IPS-20b (cell line): Measurements from ENCODE around the gene LRRC8B.
"Not testable (repeated sequence)": the region's sequence is repeated elsewhere in the genome, so short reads cannot be mapped to it uniquely, and the experiment has no call there.

Source experiments
- H3K27ac ChIP-seq: one replicate; pipeline ENCODE4 v1.5.1; 2013; ENCODE audit warnings: low read length
- H3K27me3 ChIP-seq: 2 replicates; pipeline ENCODE4 v1.6.1; 2013; ENCODE audit warnings: mild to moderate bottlenecking, low read length, inconsistent platforms; ENCODE audit not compliant: insufficient read depth
- H3K36me3 ChIP-seq: 2 replicates; pipeline ENCODE4 v1.6.1; 2013; ENCODE audit warnings: low read depth, mild to moderate bottlenecking, inconsistent platforms, low read length, moderate library complexity; ENCODE audit not compliant: insufficient read depth
- H3K4me1 ChIP-seq: 2 replicates; pipeline ENCODE4 v1.6.1; 2013; ENCODE audit warnings: mild to moderate bottlenecking, control low read depth, inconsistent platforms, low read length, moderate library complexity; ENCODE audit not compliant: insufficient read depth
- H3K4me3 ChIP-seq: 2 replicates; pipeline ENCODE4 v1.5.1; 2013; ENCODE audit warnings: mild to moderate bottlenecking, low read length, inconsistent platforms
- H3K9ac ChIP-seq: 2 replicates; pipeline ENCODE4 v1.6.1; 2013; ENCODE audit warnings: low read depth, mild to moderate bottlenecking, inconsistent platforms, low read length, moderate library complexity
- H3K9me3 ChIP-seq: 2 replicates; pipeline ENCODE4 v1.6.1; 2013; ENCODE audit warnings: mild to moderate bottlenecking, low read depth, low read length, inconsistent platforms; ENCODE audit not compliant: insufficient read depth

Gene LRRC8B

GRCh38 chr1:89615676-89616598, 91.3 kb downstream of the LRRC8B start:
- no peak overlapping the region for H3K4me3 ChIP-seq
- H3K9me3 ChIP-seq: peaks cover 11% of the 10 kb centered on the region; the same call in 1 of the 2 replicates
- H3K9ac ChIP-seq: no peak overlapping the region
- H3K36me3 ChIP-seq: peaks cover 5% of the 10 kb centered on the region; the same call in 1 of the 2 replicates
- H3K27ac ChIP-seq: no peak overlapping the region
- H3K4me1 ChIP-seq: no peaks in the 10 kb centered on the region
- H3K27me3 ChIP-seq: no peaks in the 10 kb centered on the region

- Histone ChIP-seq H3K36me3 (peaks cover 5% of the 10 kb centered on the region; the same call in 1 of the 2 replicates), H3K27me3 (no peaks in the 10 kb centered on the region), H3K4me1 (no peaks in the 10 kb centered on the region), H3K9ac (no peak overlapping the region), H3K27ac (no peak overlapping the region), H3K4me3 (no peak overlapping the region), H3K9me3 (peaks cover 11% of the 10 kb centered on the region; the same call in 1 of the 2 replicates)
Measured at GRCh38 chr1:89616844-89617627, 92.4 kb downstream of the LRRC8B start.

GRCh38 chr1:89620664-89621063, 96.0 kb downstream of the LRRC8B start:
- Histone ChIP-seq H3K27me3 (no peaks in the 10 kb centered on the region), H3K9ac (no peak overlapping the region), H3K4me3 (no peak overlapping the region), H3K36me3 (peaks cover 5% of the 10 kb centered on the region; the same call in 1 of the 2 replicates), H3K4me1 (no peaks in the 10 kb centered on the region), H3K9me3 (peaks cover 11% of the 10 kb centered on the region; the same call in 1 of the 2 replicates), H3K27ac (no peak overlapping the region)

GRCh38 chr1:89622895-89623294, 98.3 kb downstream of the LRRC8B start:
- peaks cover 6% of the 10 kb centered on the region; the same call in 1 of the 2 replicates for H3K9me3 ChIP-seq
- no peaks in the 10 kb centered on the region for H3K4me1 ChIP-seq
- H3K36me3 ChIP-seq: peaks cover 1% of the 10 kb centered on the region; the same call in 1 of the 2 replicates
- no peaks in the 10 kb centered on the region for H3K27me3 ChIP-seq
- H3K9ac ChIP-seq: no peak overlapping the region
- no peak overlapping the region for H3K4me3 ChIP-seq
- H3K27ac ChIP-seq: no peak overlapping the region

- no peak overlapping the region for H3K27ac ChIP-seq
- H3K36me3 ChIP-seq: no peaks in the 10 kb centered on the region
- H3K9ac ChIP-seq: no peak overlapping the region
- no peaks in the 10 kb centered on the region for H3K4me1 ChIP-seq
- no peaks in the 10 kb centered on the region for H3K27me3 ChIP-seq
- H3K9me3 ChIP-seq: no peaks in the 10 kb centered on the region
- no peak overlapping the region for H3K4me3 ChIP-seq
Measured at GRCh38 chr1:89624314-89624713, 99.7 kb downstream of the LRRC8B start.

GRCh38 chr1:89624715-89625323, 100.2 kb downstream of the LRRC8B start:
- Histone ChIP-seq H3K27me3 (no peaks in the 10 kb centered on the region), H3K9ac (no peak overlapping the region), H3K9me3 (no peaks in the 10 kb centered on the region), H3K4me3 (no peak overlapping the region), H3K4me1 (no peaks in the 10 kb centered on the region), H3K27ac (no peak overlapping the region), H3K36me3 (no peaks in the 10 kb centered on the region)

GRCh38 chr1:89627596-89627962, 103.0 kb downstream of the LRRC8B start:
- Histone ChIP-seq H3K9ac (no peak overlapping the region), H3K4me3 (no peak overlapping the region), H3K27me3 (peaks cover 25% of the 10 kb centered on the region), H3K4me1 (no peaks in the 10 kb centered on the region; the same call in 1 of the 2 replicates), H3K9me3 (no peaks in the 10 kb centered on the region), H3K27ac (no peak overlapping the region), H3K36me3 (no peaks in the 10 kb centered on the region)

GRCh38 chr1:89629146-89629545, 104.5 kb downstream of the LRRC8B start:
- peaks cover 38% of the 10 kb centered on the region for H3K27me3 ChIP-seq
- no peaks in the 10 kb centered on the region; the same call in 1 of the 2 replicates for H3K4me1 ChIP-seq
- H3K9me3 ChIP-seq: no peaks in the 10 kb centered on the region
- H3K4me3 ChIP-seq: no peak overlapping the region
- no peaks in the 10 kb centered on the region for H3K36me3 ChIP-seq
- no peak overlapping the region for H3K27ac ChIP-seq
- H3K9ac ChIP-seq: no peak overlapping the region

GRCh38 chr1:89629600-89629999, 105.0 kb downstream of the LRRC8B start:
- not testable (repeated sequence) for H3K9me3 ChIP-seq, H3K4me3 ChIP-seq, H3K4me1 ChIP-seq, H3K9ac ChIP-seq, H3K27ac ChIP-seq, H3K36me3 ChIP-seq
- H3K27me3 ChIP-seq: peaks cover 42% of the 10 kb centered on the region

GRCh38 chr1:89630048-89630447, 105.4 kb downstream of the LRRC8B start:
- Histone ChIP-seq H3K36me3 (no peaks in the 10 kb centered on the region), H3K4me3 (no peak overlapping the region), H3K9ac (no peak overlapping the region), H3K4me1 (no peaks in the 10 kb centered on the region; the same call in 1 of the 2 replicates), H3K27me3 (peaks cover 47% of the 10 kb centered on the region), H3K27ac (no peak overlapping the region), H3K9me3 (no peaks in the 10 kb centered on the region)

- Histone ChIP-seq H3K36me3 (no peaks in the 10 kb centered on the region), H3K9me3 (no peaks in the 10 kb centered on the region), H3K4me3 (peak overlapping the region; percentile 91), H3K9ac (peak overlapping the region; percentile 60; the same call in 1 of the 2 replicates), H3K4me1 (no peaks in the 10 kb centered on the region; the same call in 1 of the 2 replicates), H3K27me3 (peaks cover 62% of the 10 kb centered on the region), H3K27ac (no peak overlapping the region)
Measured at GRCh38 chr1:89631816-89632656, 107.4 kb downstream of the LRRC8B start.
